Colonic mucosa (tissue), 4 donors: ENCODE data around the gene GGN. TPM values are rescaled to one million over a fixed set of nuclear protein-coding genes. Genes with fewer than 3 reads are reported as not detected.

Experiments
- DNase-seq: peaks from one replicate; pipeline ENCODE4 v3.0.0-alpha.2; 2020
- H3K27ac ChIP-seq: fragments of 200-600 bp; one replicate; pipeline ENCODE4 v1.8.0; 2021
- H3K27me3 ChIP-seq: fragments of 200-600 bp; one replicate; pipeline ENCODE4 v1.8.0; 2021
- H3K36me3 ChIP-seq: fragments of 200-600 bp; one replicate; pipeline ENCODE4 v1.8.0; 2021
- H3K4me1 ChIP-seq: fragments of 200-600 bp; one replicate; pipeline ENCODE4 v1.8.0; 2021; ENCODE audit warnings: mild to moderate bottlenecking
- H3K4me3 ChIP-seq: fragments of 200-600 bp; one replicate; pipeline ENCODE4 v1.8.0; 2021
- H3K9ac ChIP-seq, 2 donors: one replicate each; pipeline ENCODE4 v1.7.0; 2013; ENCODE audit warnings: control low read depth in 2 of 2, low read depth in 2 of 2, low read length in 2 of 2
- H3K9me3 ChIP-seq: fragments of 200-600 bp; one replicate; pipeline ENCODE4 v1.8.0; 2021
- CTCF ChIP-seq: fragments of 200-600 bp; IDR thresholded peaks from one replicate; pipeline ENCODE4 v1.8.0; 2022; ENCODE audit warnings: antibody characterized with exemption, mild to moderate bottlenecking
- intact Hi-C: fragments of 100-400 bp; cut with DNase I; formaldehyde crosslinking; loops from one replicate; pipeline ENCODE4 v1.14.1; 2022
- total RNA-seq, 2 donors: library from RNA; stranded (reverse); fragmentation: NEBNext Ultra II Directional in 1 of 2; extraction: Animal tissue kit (Norgen Biotek cat#: 25700) in 1 of 2; gene quantifications; one replicate each; pipeline ENCODE4 v1.2.1, GENCODE V29; 2021
- donor health status: healthy.
- donor health status: DM: no; HTN: no; CAD: no.
- donor health status: DM: no; HTN: no; CAD: no.

Gene GGN
- total RNA-seq, 2 donors from 2014 or later, result 0.37 to 0.45 TPM

GRCh38 chr19:38384209-38385027, 3.4 kb downstream of the GGN start:
- Histone ChIP-seq H3K9ac (no peak overlapping the region), H3K27me3 (peaks cover 17% of the 10 kb centered on the region), H3K4me3 (no peak overlapping the region), H3K4me1 (peaks cover 14% of the 10 kb centered on the region), H3K9me3 (no peaks in the 10 kb centered on the region), H3K27ac (no peak overlapping the region), H3K36me3 (peaks cover 18% of the 10 kb centered on the region)
- DNase-seq, result no peak
- TF ChIP-seq CTCF, result no peak
- intact Hi-C loops, result no loop called here

- H3K9me3 ChIP-seq, result no peaks in the 10 kb centered on the region
- intact Hi-C loops, result no loop called here
- H3K4me3 ChIP-seq, result no peak overlapping the region
- H3K27me3 ChIP-seq, result peaks cover 10% of the 10 kb centered on the region
- H3K4me1 ChIP-seq, result peaks cover 14% of the 10 kb centered on the region
- no peak for DNase-seq
- no peak for TF ChIP-seq CTCF
- no peak overlapping the region for H3K9ac ChIP-seq
- peaks cover 18% of the 10 kb centered on the region for H3K36me3 ChIP-seq
- H3K27ac ChIP-seq, result no peak overlapping the region
These were observed 4.1 kb downstream of the GGN start for GRCh38 chr19:38383743-38384142.

GRCh38 chr19:38383184-38383583, 4.7 kb downstream of the GGN start:
- Histone ChIP-seq H3K27me3 (peaks cover 6% of the 10 kb centered on the region), H3K4me1 (peaks cover 11% of the 10 kb centered on the region), H3K9ac (no peak overlapping the region), H3K36me3 (peaks cover 18% of the 10 kb centered on the region), H3K9me3 (no peaks in the 10 kb centered on the region), H3K27ac (no peak overlapping the region), H3K4me3 (no peak overlapping the region)
- no peak for DNase-seq
- no peak for TF ChIP-seq CTCF
- intact Hi-C loops, result no loop called here

GRCh38 chr19:38381138-38381537, 6.7 kb downstream of the GGN start:
- DNase-seq, result no peak
- no peak overlapping the region for H3K27ac ChIP-seq
- peaks cover 18% of the 10 kb centered on the region for H3K36me3 ChIP-seq
- H3K27me3 ChIP-seq, result no peaks in the 10 kb centered on the region
- no peaks in the 10 kb centered on the region for H3K4me1 ChIP-seq
- no peak overlapping the region for H3K4me3 ChIP-seq
- intact Hi-C loops, result no loop called here
- H3K9me3 ChIP-seq, result no peaks in the 10 kb centered on the region
- no peak for TF ChIP-seq CTCF
- H3K9ac ChIP-seq, result no peak overlapping the region

- peaks cover 18% of the 10 kb centered on the region for H3K36me3 ChIP-seq
- no peak for TF ChIP-seq CTCF
- no peak for DNase-seq
- no peaks in the 10 kb centered on the region for H3K27me3 ChIP-seq
- no peak overlapping the region for H3K27ac ChIP-seq
- intact Hi-C loops, result no loop called here
- H3K9ac ChIP-seq, result no peak overlapping the region
- peaks cover 5% of the 10 kb centered on the region for H3K4me1 ChIP-seq
- no peak overlapping the region for H3K4me3 ChIP-seq
- no peaks in the 10 kb centered on the region for H3K9me3 ChIP-seq
These were observed 9.0 kb downstream of the GGN start for GRCh38 chr19:38378866-38379265.
